HG03342 (cell line): ENCODE results near the gene RALGAPA1.
"Not testable (repeated sequence)": the region's sequence is repeated elsewhere in the genome, so short reads cannot be mapped to it uniquely, and the experiment has no call there.

Source experiments
- ATAC-seq: cut with Tn5 transposase; IDR thresholded peaks from one replicate; pipeline ENCODE4 v1.9.1; 2021; ENCODE audit warnings: mild to moderate bottlenecking, moderate library complexity; ENCODE audit not compliant: unreplicated experiment

RALGAPA1 gene

DNA sequence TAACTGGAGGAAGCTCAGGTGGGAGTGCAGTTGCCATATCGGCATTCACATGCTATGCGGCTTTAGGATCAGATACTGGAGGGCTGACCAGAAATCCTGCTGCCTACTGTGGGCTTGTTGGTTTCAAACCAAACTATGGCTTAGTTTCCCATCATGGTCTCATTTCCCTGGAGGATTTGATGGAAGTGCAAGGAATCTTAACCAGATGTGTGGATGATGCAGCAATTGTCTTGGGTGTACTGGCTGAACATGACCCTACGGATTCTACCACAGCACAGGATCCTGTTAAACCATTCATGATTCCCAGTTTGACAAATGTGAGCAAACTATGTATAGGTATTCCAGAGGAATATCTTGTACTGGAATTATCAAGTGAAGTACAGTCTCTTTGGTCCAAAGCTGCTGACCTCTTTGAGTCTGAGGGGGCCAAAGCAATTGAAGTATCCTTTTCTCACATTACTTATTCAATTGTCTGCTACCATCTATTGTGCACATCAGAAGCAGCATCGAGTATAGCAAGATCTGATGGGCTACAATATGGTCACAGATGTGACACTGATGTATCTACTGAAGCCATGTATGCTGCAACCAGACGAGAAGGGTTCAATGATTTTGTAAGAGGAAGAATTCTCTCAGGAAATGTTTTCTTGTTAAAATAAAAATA, 42.9 kb downstream of the RALGAPA1 start:
- no peak for ATAC-seq

DNA sequence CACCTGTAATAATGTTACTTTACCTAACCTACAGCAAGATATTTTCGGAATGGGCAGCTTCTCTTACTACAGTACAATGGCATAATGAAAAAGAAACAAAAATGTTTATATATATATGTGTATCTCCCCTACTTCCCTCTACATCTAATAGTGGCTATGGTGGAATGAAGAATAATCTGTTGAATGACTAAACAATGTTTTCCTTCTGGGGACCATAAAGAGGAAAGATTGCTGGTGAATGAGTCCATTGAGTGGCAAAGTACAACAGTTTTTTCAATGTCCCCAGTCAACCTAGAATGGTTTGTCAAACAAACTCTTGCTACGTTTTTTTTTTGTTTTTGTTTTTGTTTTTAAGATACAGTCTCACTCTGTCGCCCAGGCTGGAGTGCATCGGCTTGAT, 47.2 kb downstream of the RALGAPA1 start:
- no peak for ATAC-seq

- ATAC-seq: no peak
These were observed 49.0 kb downstream of the RALGAPA1 start for GRCh38 chr14:35760143-35760542.

DNA sequence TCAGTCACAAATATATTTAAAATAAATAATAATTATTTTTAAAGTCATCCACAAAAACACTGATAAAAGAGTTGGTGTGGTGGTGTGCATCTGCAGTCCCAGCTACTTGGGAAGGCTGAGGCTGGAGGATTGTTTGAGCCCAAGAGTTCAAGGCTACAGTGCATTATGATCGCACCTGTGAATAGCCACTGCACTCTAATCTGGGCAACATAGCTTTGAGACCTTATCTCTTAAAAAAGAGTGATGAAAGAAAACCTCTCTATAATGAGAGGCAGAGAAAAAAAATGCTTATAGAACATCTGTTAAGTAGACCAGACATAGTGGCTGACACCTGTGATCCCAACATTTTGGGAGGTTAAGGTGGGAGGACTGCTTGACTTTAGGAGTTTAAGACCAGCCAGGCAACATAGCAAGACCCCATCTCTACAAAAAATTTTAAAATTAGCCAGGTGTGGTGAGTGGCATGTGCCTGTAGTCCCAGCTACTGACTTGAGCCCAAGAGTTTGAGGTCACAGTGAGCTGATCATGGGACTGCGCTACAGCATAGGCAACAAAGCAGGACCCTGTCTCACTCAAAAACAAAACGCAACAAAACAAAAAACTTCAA, 50.5 kb downstream of the RALGAPA1 start:
- ATAC-seq: no peak

GRCh38 chr14:35754671-35755070, 54.4 kb downstream of the RALGAPA1 start:
- ATAC-seq: no peak

DNA sequence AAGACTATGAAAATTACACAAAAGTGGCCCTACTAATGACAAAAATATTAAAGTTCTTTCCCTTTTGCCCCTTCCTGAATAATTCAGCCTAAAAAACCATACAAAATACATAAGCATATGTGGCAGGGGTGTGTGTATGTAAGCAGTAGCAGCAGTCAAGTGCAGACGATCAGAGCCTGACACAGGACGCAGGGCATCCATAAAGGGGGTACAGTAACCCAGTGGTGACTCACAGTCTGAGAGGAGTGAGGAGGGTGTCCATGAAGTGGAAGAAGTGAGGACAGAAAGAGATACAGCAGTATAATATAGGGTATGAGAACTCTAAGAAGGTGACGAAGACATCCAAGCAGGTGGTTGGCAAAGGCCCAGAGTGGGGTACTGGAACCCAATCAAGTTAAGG, 56.7 kb downstream of the RALGAPA1 start:
- no peak for ATAC-seq

- ATAC-seq: no peak
These were observed 58.7 kb downstream of the RALGAPA1 start for GRCh38 chr14:35750202-35750904.

GRCh38 chr14:35747379-35747778, 61.7 kb downstream of the RALGAPA1 start:
- ATAC-seq: no peak

- ATAC-seq: no peak
These were observed 66.7 kb downstream of the RALGAPA1 start for GRCh38 chr14:35742442-35742841.

DNA sequence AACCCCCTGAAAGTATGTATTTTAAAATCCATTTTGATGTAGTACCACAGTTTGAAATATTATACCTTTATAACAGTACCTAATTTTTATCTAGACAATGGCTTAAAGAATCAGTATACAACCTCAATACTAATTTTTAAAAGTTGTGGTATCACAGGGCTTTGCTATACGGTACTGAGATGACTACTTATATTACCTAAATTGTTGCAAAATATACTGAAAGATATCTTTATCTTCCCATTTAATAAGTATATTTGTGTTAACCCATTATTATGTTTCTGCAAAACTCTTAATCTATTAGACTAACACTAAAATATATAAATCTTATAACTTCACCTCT, 67.1 kb downstream of the RALGAPA1 start:
- ATAC-seq: no peak

DNA sequence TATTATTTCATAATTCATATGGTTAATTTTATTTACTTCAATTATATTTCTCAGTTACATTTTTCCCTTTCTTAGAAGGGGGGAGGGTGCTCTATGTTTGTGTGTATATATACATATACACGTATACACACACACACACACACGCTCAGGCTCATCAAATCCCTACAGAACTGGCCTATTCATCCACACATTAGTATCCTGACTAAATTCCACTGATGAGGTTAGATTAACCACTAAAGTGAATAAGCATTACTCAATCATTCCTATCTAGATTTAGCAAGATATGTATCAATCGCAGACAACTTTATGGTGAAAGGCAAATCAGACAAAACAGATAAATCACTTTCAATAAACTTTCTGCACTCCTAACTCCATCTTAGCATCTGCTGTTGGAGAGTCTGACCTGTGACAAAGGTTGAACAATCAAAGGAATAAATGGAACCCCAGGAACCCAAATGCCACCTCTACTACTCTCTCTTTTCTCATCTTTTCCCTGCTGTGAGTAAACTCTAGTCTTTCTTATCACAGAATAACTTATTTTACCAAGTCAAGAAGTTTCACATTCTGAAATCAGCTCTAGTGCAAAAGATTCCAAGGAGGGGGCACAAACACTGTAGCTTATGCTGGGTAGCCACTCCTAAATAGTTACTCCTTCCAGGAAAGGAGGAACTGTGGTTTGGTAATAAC, 67.6 kb downstream of the RALGAPA1 start:
- ATAC-seq: no peak

DNA sequence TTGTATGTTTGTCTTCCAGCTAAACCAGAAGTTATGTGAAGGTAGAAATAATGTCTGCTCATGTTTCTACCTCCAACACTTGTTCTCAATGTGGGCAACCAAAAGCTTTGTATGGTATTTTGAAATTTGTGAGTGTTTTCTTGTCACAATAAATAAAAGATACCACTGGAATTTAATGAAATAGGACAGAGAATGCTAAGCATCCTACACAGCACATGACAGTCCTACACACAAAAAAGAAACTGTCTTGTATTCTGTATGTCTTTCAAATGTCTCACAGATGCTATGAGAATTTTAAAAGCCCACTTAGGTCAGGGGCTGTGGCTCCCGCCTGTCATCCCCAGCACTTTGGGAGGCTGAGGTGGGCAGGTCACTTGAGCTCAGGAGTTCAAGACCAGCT, 68.9 kb downstream of the RALGAPA1 start:
- ATAC-seq: no peak

- ATAC-seq: not testable (repeated sequence)
These were observed 73.9 kb downstream of the RALGAPA1 start for GRCh38 chr14:35735163-35735562.

- ATAC-seq: not testable (repeated sequence)
These were observed 75.6 kb downstream of the RALGAPA1 start for GRCh38 chr14:35733510-35733909.

- no peak for ATAC-seq
These were observed 78.2 kb downstream of the RALGAPA1 start for GRCh38 chr14:35730871-35731270.

DNA sequence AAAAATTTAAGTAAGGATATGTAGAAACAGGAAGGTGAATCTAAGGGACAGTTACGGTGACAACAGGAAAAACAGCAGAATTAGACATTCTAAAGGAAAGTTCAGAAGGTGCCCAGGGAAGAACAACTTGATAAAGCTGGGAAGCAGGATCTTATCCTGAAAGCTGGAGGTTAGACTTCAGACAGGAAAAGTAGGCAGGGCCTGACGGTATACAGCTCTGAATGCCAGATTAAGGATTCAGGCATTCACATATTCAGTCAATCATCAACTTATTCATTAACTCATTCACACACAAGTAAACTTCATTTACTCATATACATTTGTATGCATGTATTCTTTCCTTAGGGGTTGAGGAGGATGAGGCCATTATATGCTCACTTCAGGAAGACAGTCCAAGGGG, 81.3 kb downstream of the RALGAPA1 start:
- ATAC-seq: no peak

GRCh38 chr14:35725930-35726329, 83.2 kb downstream of the RALGAPA1 start:
- ATAC-seq: no peak

DNA sequence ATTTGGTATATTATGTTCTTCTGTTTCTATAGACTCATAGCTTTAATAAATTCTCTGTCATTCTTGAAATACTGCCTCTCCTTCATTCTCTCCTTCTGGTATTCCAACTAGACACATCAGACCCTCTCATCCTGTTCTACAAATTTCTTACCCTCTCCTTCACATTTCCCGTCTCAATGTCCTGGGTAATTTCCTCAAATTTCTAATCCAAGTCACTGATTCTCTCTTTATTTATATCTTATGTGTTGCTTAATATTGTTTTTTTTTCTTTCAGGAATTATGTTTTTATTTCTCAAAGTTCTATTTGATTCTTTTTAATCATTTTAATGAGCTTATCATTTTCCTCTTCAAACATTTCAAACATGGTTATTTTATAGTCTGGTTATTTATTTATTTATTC, 94.0 kb downstream of the RALGAPA1 start:
- no peak for ATAC-seq

- no peak for ATAC-seq
These were observed 96.6 kb downstream of the RALGAPA1 start for GRCh38 chr14:35712466-35712865.

- ATAC-seq: no peak
These were observed 101.0 kb downstream of the RALGAPA1 start for GRCh38 chr14:35708062-35708461.

DNA sequence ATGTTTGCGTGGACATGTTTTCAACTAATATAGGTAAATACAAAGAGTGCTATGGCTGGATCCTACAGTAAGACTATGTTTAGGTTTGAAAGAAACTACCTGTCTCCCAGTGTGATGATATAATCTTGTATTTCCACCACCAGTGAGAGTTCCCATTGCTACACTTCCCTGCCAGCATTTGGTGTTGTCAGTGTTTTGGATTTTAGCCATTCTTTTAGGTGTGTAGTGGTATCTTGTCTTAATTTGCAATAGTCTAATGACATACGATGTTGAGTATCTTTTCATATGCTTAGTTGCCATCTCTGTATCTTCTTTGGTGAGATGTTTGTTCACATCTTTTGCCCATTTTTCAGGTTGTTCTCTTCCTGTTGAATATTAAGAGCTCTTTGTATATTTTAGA, 103.5 kb downstream of the RALGAPA1 start:
- ATAC-seq: no peak
